SK-N-SH treated with all-trans-retinoic acid at 6 μM for 48 hours (cell line): Measurements from ENCODE around the gene CNNM3.

Experiments
- ARNTL ChIP-seq: fragments of 450-650 bp; formaldehyde crosslinking; IDR thresholded peaks from 2 replicates; pipeline ENCODE4 v1.5.0; 2020; ENCODE audit warnings: low read depth, mild to moderate bottlenecking, moderate library complexity, borderline replicate concordance
- ISL1 ChIP-seq: fragments of 250-450 bp; sonication (Bioruptor Pico); IDR thresholded peaks from 2 replicates; pipeline ENCODE4 v2.1.2; 2022; ENCODE audit warnings: mild to moderate bottlenecking, moderate library complexity
- PATZ1 ChIP-seq: fragments of 250-450 bp; sonication (Bioruptor Pico); IDR thresholded peaks from 2 replicates; pipeline ENCODE4 v1.8.0; 2020; ENCODE audit warnings: mild to moderate bottlenecking, moderate library complexity, borderline replicate concordance
- SNAI2 ChIP-seq: fragments of 250-450 bp; sonication (Bioruptor Pico); IDR thresholded peaks from 2 replicates; pipeline ENCODE4 v1.5.0; 2020; ENCODE audit warnings: mild to moderate bottlenecking, moderate library complexity
- TOX ChIP-seq: fragments of 250-450 bp; sonication (Bioruptor Pico); IDR thresholded peaks from 2 replicates; pipeline ENCODE4 v1.8.0; 2021; ENCODE audit warnings: mild to moderate bottlenecking, moderate library complexity, borderline replicate concordance
- ZFP3 ChIP-seq: fragments of 250-450 bp; sonication (Bioruptor Pico); IDR thresholded peaks from 2 replicates; pipeline ENCODE4 v1.5.0; 2020; ENCODE audit warnings: mild to moderate bottlenecking, moderate library complexity
- ZFP30 ChIP-seq: fragments of 450-650 bp; formaldehyde crosslinking; IDR thresholded peaks from 2 replicates; pipeline ENCODE4 v1.5.0; 2022; ENCODE audit warnings: mild to moderate bottlenecking, moderate library complexity
- ZNF70 ChIP-seq: fragments of 450-650 bp; formaldehyde crosslinking; IDR thresholded peaks from 2 replicates; pipeline ENCODE4 v1.5.0; 2020; ENCODE audit warnings: mild to moderate bottlenecking, moderate library complexity

GRCh38 chr2:96847586-96847985, 31.5 kb downstream of the CNNM3 start:
- no peak for TF ChIP-seq ZFP3 (CRISPR knock-in tag)
- TF ChIP-seq ZFP30 (CRISPR knock-in tag): no peak
- no peak for TF ChIP-seq PATZ1
- no peak for TF ChIP-seq TOX
- TF ChIP-seq ZNF70: no peak
- no peak for TF ChIP-seq ARNTL (CRISPR knock-in tag)
- no peak for TF ChIP-seq ISL1 (CRISPR knock-in tag)
- no peak for TF ChIP-seq SNAI2
